Peyer's patch (tissue), 4 donors: ENCODE results near the gene TSPAN18. TPM values are rescaled to one million over a fixed set of nuclear protein-coding genes. Genes with fewer than 3 reads are reported as not detected.

Source experiments
- DNase-seq, 3 donors: peaks; one replicate each; pipeline ENCODE4 v3.0.0-alpha.2; 2017 to 2019
- H3K27ac ChIP-seq, 4 donors: fragments of 200-600 bp; sonication (generic); one replicate each; pipeline ENCODE4 v1.5.1; 2016 to 2019
- H3K27me3 ChIP-seq, 2 donors: fragments of 200-600 bp; sonication (generic); one replicate each; pipeline ENCODE4 v1.5.1; 2019
- H3K36me3 ChIP-seq, 3 donors: fragments of 200-600 bp; sonication (generic); one replicate each; pipeline ENCODE4 v1.5.1; 2016 to 2019
- H3K4me1 ChIP-seq, 4 donors: fragments of 200-600 bp; sonication (generic); one replicate each; pipeline ENCODE4 v1.5.1; 2016 to 2019
- H3K4me3 ChIP-seq, 4 donors: fragments of 200-600 bp; sonication (generic); 1 replicate in 3 of 4; 2 replicates in 1 of 4; pipeline ENCODE4 v1.5.1; 2016 to 2019; ENCODE audit warnings: mild to moderate bottlenecking in 1 of 4
- H3K9me3 ChIP-seq, 4 donors: fragments of 200-600 bp; sonication (generic); one replicate each; pipeline ENCODE4 v1.5.1; 2016 to 2019; ENCODE audit warnings: mild to moderate bottlenecking in 1 of 4
- CTCF ChIP-seq, 6 experiments: fragments of 450-650 bp in 4 of 6; fragments of 200-600 bp in 2 of 6; sonication (generic) in 1 of 6; IDR thresholded peaks; one replicate each; pipeline ENCODE4 v1.5.1; 2017 to 2019; ENCODE audit warnings: antibody characterized with exemption in 6 of 6, mild to moderate bottlenecking in 3 of 6, moderate library complexity in 1 of 6
- POLR2A ChIP-seq, 2 donors: fragments of 450-650 bp; IDR thresholded peaks; one replicate each; pipeline ENCODE4 v1.5.1; 2017; ENCODE audit warnings: antibody characterized with exemption in 2 of 2, mild to moderate bottlenecking in 2 of 2, moderate library complexity in 2 of 2
- total RNA-seq, 4 donors: library from RNA; depleted of rRNA; stranded (reverse); fragments of >200 nt; gene quantifications; one replicate each; pipeline ENCODE4 v1.1.0, GENCODE V29; 2016

TSPAN18 gene
- total RNA-seq, 4 donors from 2014 or later = 1.1 to 19.8 (median 3.1) TPM

DNA sequence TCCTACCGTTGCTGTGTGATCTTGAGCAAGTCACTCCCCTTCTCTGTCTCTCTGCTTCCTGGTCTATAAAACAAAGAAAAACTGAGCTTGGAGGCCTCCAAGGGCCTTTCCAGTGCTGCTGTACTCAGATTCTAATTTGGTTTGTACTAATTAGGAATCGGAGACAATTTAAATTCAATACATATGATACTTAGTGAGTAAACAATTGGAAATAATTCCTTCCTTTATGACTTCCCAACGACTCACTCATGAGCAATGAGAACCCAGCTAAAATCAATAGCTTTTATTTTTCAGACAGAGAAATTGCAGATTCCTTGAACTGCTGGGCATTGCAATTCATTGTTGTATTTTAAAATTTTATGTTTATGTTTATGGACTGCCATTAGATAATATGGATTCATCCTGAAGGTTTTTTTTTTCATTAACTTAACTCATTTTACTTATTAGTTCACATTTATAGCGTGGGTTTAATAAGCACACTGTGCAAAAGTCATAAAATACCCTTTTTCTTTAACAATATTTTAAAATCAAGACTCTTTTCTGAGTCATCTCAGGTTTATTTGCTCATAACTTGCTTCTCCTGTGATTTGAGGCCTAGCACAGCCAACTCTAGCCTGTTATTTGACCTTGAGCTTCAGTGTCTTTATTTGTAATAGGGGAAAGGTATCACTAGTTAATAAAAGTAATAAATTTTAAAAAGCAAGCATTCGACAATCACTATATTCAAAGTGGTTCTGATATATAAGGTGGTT, 128.2 kb downstream of the TSPAN18 start:
- no peak for DNase-seq
- H3K4me3 ChIP-seq = no peak overlapping the region
- no peaks in the 10 kb centered on the region for H3K27me3 ChIP-seq
- no peaks in the 10 kb centered on the region for H3K36me3 ChIP-seq
- H3K4me1 ChIP-seq = no peaks in the 10 kb centered on the region
- H3K9me3 ChIP-seq = no peaks in the 10 kb centered on the region
- TF ChIP-seq CTCF (IDR thresholded peaks at IDR 0.05) = no peak
- TF ChIP-seq POLR2A (IDR thresholded peaks at IDR 0.05) = no peak
- H3K27ac ChIP-seq = peak overlapping the region in 1 of 4 donors; percentile 22

DNA sequence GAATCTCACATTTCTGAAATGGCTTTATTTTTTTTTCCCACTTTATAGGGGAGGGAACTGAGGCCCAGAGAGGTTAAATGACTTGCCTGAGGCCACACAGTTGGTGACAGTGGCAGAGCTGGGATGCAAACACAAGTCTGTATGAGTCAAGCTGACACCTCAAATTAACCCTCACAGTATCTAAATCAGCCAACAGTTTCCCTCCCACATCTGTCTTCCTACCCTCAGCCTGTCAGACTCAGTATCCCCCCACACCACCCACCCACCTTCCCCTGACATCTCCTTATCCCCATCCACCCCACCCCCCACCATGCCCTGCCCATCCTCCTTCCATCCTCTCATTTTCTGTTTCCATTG, 128.7 kb downstream of the TSPAN18 start:
- Histone ChIP-seq H3K4me3 (no peak overlapping the region), H3K36me3 (no peaks in the 10 kb centered on the region), H3K27ac (no peak overlapping the region), H3K27me3 (no peaks in the 10 kb centered on the region), H3K9me3 (no peaks in the 10 kb centered on the region), H3K4me1 (no peaks in the 10 kb centered on the region)
- TF ChIP-seq POLR2A (IDR thresholded peaks at IDR 0.05) (no peak), CTCF (IDR thresholded peaks at IDR 0.05) (no peak)
- DNase-seq = no peak

DNA sequence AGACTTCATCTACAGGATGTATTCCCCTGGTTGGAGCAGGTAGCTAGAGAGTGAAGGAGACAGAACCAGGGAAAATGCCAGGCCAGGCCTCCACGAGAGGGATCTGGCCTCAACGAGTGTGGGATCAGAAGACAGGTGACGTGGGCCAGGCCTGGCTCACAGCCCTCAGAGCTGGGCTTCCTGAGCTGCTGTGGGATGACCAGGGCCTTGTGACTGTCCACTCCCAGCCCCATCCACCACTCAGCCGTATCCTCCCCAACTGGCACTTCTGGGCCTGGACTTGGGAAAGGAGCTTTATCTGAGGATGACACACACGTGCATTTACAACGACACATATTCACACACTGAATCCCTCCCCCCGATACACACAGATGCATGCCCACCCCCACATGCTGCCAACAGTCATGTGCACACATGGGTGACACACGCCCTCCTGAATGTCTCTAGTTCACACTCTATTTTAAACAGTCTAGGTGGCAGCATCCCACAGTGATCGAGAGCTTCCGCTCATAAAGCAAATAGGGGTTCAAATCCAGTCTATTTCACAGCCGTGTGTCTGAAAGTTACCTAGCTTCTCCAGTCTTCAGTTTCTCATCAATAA, 130.8 kb downstream of the TSPAN18 start:
- H3K4me3 ChIP-seq = no peak overlapping the region
- H3K27ac ChIP-seq = peak overlapping the region in 1 of 4 donors; percentile 39
- peaks cover 0 to 10% (median 2%) of the 10 kb centered on the region in 4 donors for H3K4me1 ChIP-seq
- TF ChIP-seq POLR2A (IDR thresholded peaks at IDR 0.05) = no peak
- TF ChIP-seq CTCF (IDR thresholded peaks at IDR 0.05) = no peak
- no peak for DNase-seq
- no peaks in the 10 kb centered on the region for H3K9me3 ChIP-seq
- no peaks in the 10 kb centered on the region for H3K27me3 ChIP-seq
- H3K36me3 ChIP-seq = no peaks in the 10 kb centered on the region

DNA sequence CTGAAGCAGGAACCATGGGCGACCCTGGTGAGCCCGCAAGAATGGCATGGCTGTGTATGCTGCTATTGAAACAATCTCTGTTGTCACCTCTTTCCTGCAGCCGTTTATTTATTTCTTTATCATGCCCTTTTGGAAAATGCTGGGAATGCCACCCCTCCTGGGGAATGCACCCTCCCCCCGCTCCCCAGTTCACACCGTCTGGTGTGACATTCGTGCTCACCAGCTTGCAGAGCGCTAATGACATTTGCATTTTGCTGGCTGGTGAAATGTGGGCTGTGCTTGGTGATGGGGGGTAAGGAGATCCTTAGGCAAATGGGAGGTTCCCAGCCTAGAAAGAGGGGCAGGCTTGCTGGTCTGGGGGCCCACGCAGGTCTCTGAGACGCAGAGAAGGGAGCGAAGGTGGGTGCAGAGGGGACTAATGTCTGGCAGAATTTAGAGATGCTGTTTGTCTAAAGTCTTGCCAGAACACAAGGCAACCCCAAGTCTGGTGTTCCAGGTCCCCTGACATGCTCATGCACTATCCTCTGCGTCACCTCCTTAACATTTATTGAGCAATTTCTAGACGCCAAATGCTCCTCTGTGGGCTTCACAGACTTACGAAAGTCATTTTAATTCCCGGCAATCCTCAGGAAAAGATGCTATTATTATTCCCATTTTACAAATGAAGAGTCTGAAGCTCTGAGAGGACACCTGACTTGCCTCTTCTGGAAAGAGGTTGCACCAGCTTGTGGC, 132.2 kb downstream of the TSPAN18 start:
- H3K4me1 ChIP-seq = peaks cover 0 to 10% (median 2%) of the 10 kb centered on the region in 4 donors
- TF ChIP-seq POLR2A (IDR thresholded peaks at IDR 0.05) (no peak), CTCF (IDR thresholded peaks at IDR 0.05) (no peak)
- no peaks in the 10 kb centered on the region for H3K9me3 ChIP-seq
- H3K27ac ChIP-seq = no peak overlapping the region
- H3K27me3 ChIP-seq = no peaks in the 10 kb centered on the region
- no peaks in the 10 kb centered on the region for H3K36me3 ChIP-seq
- DNase-seq = no peak
- no peak overlapping the region for H3K4me3 ChIP-seq

GRCh38 chr11:44859528-44859925, 132.8 kb downstream of the TSPAN18 start:
- no peaks in the 10 kb centered on the region for H3K27me3 ChIP-seq
- H3K9me3 ChIP-seq = no peaks in the 10 kb centered on the region
- DNase-seq = peak in 1 of 3 donors; percentile 19
- H3K27ac ChIP-seq = no peak overlapping the region
- H3K4me3 ChIP-seq = no peak overlapping the region
- no peak for TF ChIP-seq POLR2A (IDR thresholded peaks at IDR 0.05)
- TF ChIP-seq CTCF (IDR thresholded peaks at IDR 0.05) = no peak
- H3K4me1 ChIP-seq = peaks cover 0 to 10% (median 2%) of the 10 kb centered on the region in 4 donors
- no peaks in the 10 kb centered on the region for H3K36me3 ChIP-seq
